GM19438 (cell line): ENCODE measurements around the gene ABCA4.

Source experiments
- ATAC-seq: cut with Tn5 transposase; IDR thresholded peaks from one replicate; pipeline ENCODE4 v1.9.1; 2021; ENCODE audit warnings: low read depth; ENCODE audit not compliant: unreplicated experiment

The ABCA4 gene

GRCh38 chr1:94031591-94031990 is 89.4 kb downstream of the ABCA4 start:
- no peak for ATAC-seq

- ATAC-seq = no peak
These were observed 89.8 kb downstream of the ABCA4 start for GRCh38 chr1:94031154-94031553.

GRCh38 chr1:94029130-94029993 is 91.6 kb downstream of the ABCA4 start:
- no peak for ATAC-seq

- ATAC-seq = no peak
These were observed 93.0 kb downstream of the ABCA4 start for GRCh38 chr1:94027721-94028515.

GRCh38 chr1:94026619-94027380 is 94.1 kb downstream of the ABCA4 start:
- no peak for ATAC-seq

- no peak for ATAC-seq
These were observed 95.3 kb downstream of the ABCA4 start for GRCh38 chr1:94025383-94026340.

- no peak for ATAC-seq
These were observed 96.7 kb downstream of the ABCA4 start for GRCh38 chr1:94024104-94024792.

- no peak for ATAC-seq
These were observed 98.3 kb downstream of the ABCA4 start for GRCh38 chr1:94022471-94023189.

GRCh38 chr1:94020764-94021579 is 100.0 kb downstream of the ABCA4 start:
- ATAC-seq = no peak

- no peak for ATAC-seq
These were observed 101.6 kb downstream of the ABCA4 start for GRCh38 chr1:94019327-94019726.

GRCh38 chr1:94017155-94017829 is 103.7 kb downstream of the ABCA4 start:
- no peak for ATAC-seq

GRCh38 chr1:94015489-94015817 is 105.5 kb downstream of the ABCA4 start:
- ATAC-seq = no peak

GRCh38 chr1:94014635-94015488 is 106.1 kb downstream of the ABCA4 start:
- ATAC-seq = no peak

- ATAC-seq = no peak
These were observed 106.9 kb downstream of the ABCA4 start for GRCh38 chr1:94014087-94014486.

- ATAC-seq = no peak
These were observed 107.5 kb downstream of the ABCA4 start for GRCh38 chr1:94013367-94013878.

- no peak for ATAC-seq
These were observed 108.1 kb downstream of the ABCA4 start for GRCh38 chr1:94012708-94013366.
